ENCODE measurements around the gene PHACTR2.
"Not testable (repeated sequence)": the region's sequence is repeated elsewhere in the genome, so short reads cannot be mapped to it uniquely, and the experiment has no call there.

Gene PHACTR2

DNA sequence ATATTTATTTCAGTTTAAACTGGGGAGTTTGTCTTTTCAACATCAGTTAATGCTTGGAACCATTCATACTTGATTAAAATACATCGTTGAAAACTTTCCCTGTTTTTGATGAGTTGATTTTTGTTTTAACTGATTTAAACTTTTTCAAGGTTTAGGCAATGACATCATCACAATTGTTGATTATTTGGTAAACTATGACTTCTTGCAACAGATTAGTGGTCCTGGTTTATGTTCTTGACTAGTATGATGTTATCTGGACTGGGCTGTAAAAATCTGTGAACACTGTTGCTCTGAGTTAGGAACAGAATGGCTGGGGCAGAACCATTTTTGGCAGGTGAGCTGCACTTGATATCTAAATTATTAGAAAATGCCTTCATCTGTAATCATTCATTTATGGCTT lies 186.5 kb downstream of the PHACTR2 start, which contains the start of gene ZC2HC1B:
ZC2HC1B (plus strand) TSS at position 241 of the 400 bp plus-strand sequence; CDS start at position 307, 66 bp downstream.
- Histone ChIP-seq H2AK5ac (ENCODE audit: low read length) (no peak within 1 kb of the TSS), H4K12ac (ENCODE audit: low read depth, low read length) (no peak within 1 kb of the TSS), H3K79me2 (ENCODE audit: control insufficient read depth, insufficient read depth, low read length, poor library complexity) (no peaks in the 10 kb centered on the region), H3K79me1 (ENCODE audit: low read length) (no peaks in the 10 kb centered on the region), H2BK120ac (ENCODE audit: insufficient read depth, low read length, poor library complexity) (no peak within 1 kb of the TSS), H3K9me3 (ENCODE audit: insufficient read depth, low read depth, low read length) (no peaks in the 10 kb centered on the region), H4K8ac (ENCODE audit: low read depth, low read length) (no peak within 1 kb of the TSS), H3K4me2 (ENCODE audit: low read length) (no peak within 1 kb of the TSS), H3K4ac (ENCODE audit: low read depth, low read length) (no peak within 1 kb of the TSS), H3K9ac (ENCODE audit: low read length) (no peak within 1 kb of the TSS), H2BK12ac (ENCODE audit: low read length) (no peak within 1 kb of the TSS), H3K23ac (ENCODE audit: low read length) (no peak within 1 kb of the TSS), H3K14ac (ENCODE audit: low read length) (no peak within 1 kb of the TSS), H4K91ac (ENCODE audit: low read depth, low read length) (no peak within 1 kb of the TSS), H3K4me1 (ENCODE audit: control insufficient read depth in 1 of 2, insufficient read depth in 2 of 2, low read length in 2 of 2) (no peaks in the 10 kb centered on the region), H3K27me3 (ENCODE audit: insufficient read depth, low read length) (no peaks in the 10 kb centered on the region), H2AFZ (ENCODE audit: insufficient read depth, low read length, poor library complexity) (no peak within 1 kb of the TSS), H3K4me3 (ENCODE audit: low read depth, low read length) (no peak within 1 kb of the TSS), H3K27ac (ENCODE audit: low read depth, low read length) (no peak within 1 kb of the TSS), H3K36me3 (ENCODE audit: control insufficient read depth in 1 of 2, insufficient read depth in 2 of 2, low read length in 2 of 2) (peaks cover 1 to 13% of the 10 kb centered on the region in 2 experiments), H2BK5ac (ENCODE audit: low read depth, low read length, poor library complexity) (no peak within 1 kb of the TSS), H3K18ac (ENCODE audit: low read length) (no peak within 1 kb of the TSS)
- no peak for DNase-seq
- no CpG with 5 or more reads among the region's 1 CpG for WGBS (ENCODE audit: extremely low coverage, insufficient coverage, insufficient read length)

DNA sequence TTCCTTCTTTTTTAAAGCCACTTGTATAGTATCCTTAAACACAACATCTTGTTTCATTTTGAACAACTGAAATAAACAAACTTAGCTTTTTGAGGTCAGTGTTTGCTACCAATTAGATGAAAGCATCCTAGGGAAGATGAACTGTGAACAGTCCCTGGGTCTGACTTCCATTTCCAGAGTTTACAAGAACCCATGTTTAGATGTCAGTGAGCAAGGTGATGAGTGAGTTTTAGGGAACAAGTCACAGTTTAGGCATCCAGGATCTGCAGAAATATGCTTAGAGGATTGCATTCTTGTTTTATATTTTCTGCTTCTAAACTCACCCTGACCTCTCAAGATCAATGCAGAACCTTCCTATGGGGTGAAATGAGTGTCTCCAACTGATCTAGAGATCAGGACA lies 189.5 kb downstream of the PHACTR2 start:
- H4K91ac ChIP-seq (ENCODE audit: low read depth, low read length) = no peak overlapping the region
- no peaks in the 10 kb centered on the region for H3K79me2 ChIP-seq (ENCODE audit: control insufficient read depth, insufficient read depth, low read length, poor library complexity)
- H2BK5ac ChIP-seq (ENCODE audit: low read depth, low read length, poor library complexity) = no peak overlapping the region
- no peak overlapping the region for H4K8ac ChIP-seq (ENCODE audit: low read depth, low read length)
- no peak overlapping the region for H3K4ac ChIP-seq (ENCODE audit: low read depth, low read length)
- no peak overlapping the region for H3K23ac ChIP-seq (ENCODE audit: low read length)
- peaks cover 0 to 8% of the 10 kb centered on the region in 2 experiments for H3K36me3 ChIP-seq (ENCODE audit: control insufficient read depth in 1 of 2, insufficient read depth in 2 of 2, low read length in 2 of 2)
- H3K4me3 ChIP-seq (ENCODE audit: low read depth, low read length) = no peak overlapping the region
- no peak overlapping the region for H3K27ac ChIP-seq (ENCODE audit: low read depth, low read length)
- no peak overlapping the region for H2BK120ac ChIP-seq (ENCODE audit: insufficient read depth, low read length, poor library complexity)
- DNase-seq = no peak
- H3K18ac ChIP-seq (ENCODE audit: low read length) = no peak overlapping the region
- H2AK5ac ChIP-seq (ENCODE audit: low read length) = no peak overlapping the region
- no peaks in the 10 kb centered on the region for H3K27me3 ChIP-seq (ENCODE audit: insufficient read depth, low read length)
- H3K4me1 ChIP-seq (ENCODE audit: control insufficient read depth in 1 of 2, insufficient read depth in 2 of 2, low read length in 2 of 2) = no peaks in the 10 kb centered on the region
- H3K4me2 ChIP-seq (ENCODE audit: low read length) = no peak overlapping the region
- H3K14ac ChIP-seq (ENCODE audit: low read length) = no peak overlapping the region
- H2BK12ac ChIP-seq (ENCODE audit: low read length) = no peak overlapping the region
- H2AFZ ChIP-seq (ENCODE audit: insufficient read depth, low read length, poor library complexity) = no peak overlapping the region
- no peaks in the 10 kb centered on the region for H3K79me1 ChIP-seq (ENCODE audit: low read length)
- H3K9me3 ChIP-seq (ENCODE audit: insufficient read depth, low read depth, low read length) = no peaks in the 10 kb centered on the region
- no peak overlapping the region for H4K12ac ChIP-seq (ENCODE audit: low read depth, low read length)
- no peak overlapping the region for H3K9ac ChIP-seq (ENCODE audit: low read length)

DNA sequence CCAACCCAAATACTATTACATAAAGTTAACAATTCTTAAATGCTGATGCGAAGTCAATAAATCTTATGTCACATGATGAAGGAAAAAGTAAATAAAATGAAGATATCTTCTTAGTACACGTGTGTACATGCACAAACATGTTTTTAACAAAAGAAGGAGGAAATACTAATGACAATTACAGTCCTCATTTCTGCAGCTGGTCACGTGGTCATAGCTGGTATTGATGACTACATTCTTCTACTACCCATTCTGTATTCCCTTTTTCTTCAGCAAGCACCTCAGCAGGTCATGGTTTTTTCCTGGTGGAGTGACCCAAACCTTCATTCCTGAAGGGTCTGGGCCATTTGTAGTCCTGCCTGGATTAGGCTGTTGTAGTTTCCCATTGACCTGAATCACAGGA lies 191.0 kb downstream of the PHACTR2 start:
- WGBS (ENCODE audit: extremely low coverage, insufficient coverage, insufficient read length) = no CpG with 5 or more reads among the region's 3 CpGs
- H4K91ac ChIP-seq (ENCODE audit: low read depth, low read length); H3K14ac ChIP-seq (ENCODE audit: low read length); H3K9ac ChIP-seq (ENCODE audit: low read length); H3K4ac ChIP-seq (ENCODE audit: low read depth, low read length); H3K4me3 ChIP-seq (ENCODE audit: low read depth, low read length); H2BK12ac ChIP-seq (ENCODE audit: low read length); H3K4me2 ChIP-seq (ENCODE audit: low read length); H4K12ac ChIP-seq (ENCODE audit: low read depth, low read length); H2BK120ac ChIP-seq (ENCODE audit: insufficient read depth, low read length, poor library complexity); DNase-seq; H2AK5ac ChIP-seq (ENCODE audit: low read length); H3K79me2 ChIP-seq (ENCODE audit: control insufficient read depth, insufficient read depth, low read length, poor library complexity); H3K18ac ChIP-seq (ENCODE audit: low read length); H3K9me3 ChIP-seq (ENCODE audit: insufficient read depth, low read depth, low read length); H2AFZ ChIP-seq (ENCODE audit: insufficient read depth, low read length, poor library complexity); H3K27ac ChIP-seq (ENCODE audit: low read depth, low read length); H2BK5ac ChIP-seq (ENCODE audit: low read depth, low read length, poor library complexity); H3K79me1 ChIP-seq (ENCODE audit: low read length); H3K27me3 ChIP-seq (ENCODE audit: insufficient read depth, low read length); H4K8ac ChIP-seq (ENCODE audit: low read depth, low read length); H3K36me3 ChIP-seq (ENCODE audit: control insufficient read depth in 1 of 2, insufficient read depth in 2 of 2, low read length in 2 of 2); H3K23ac ChIP-seq (ENCODE audit: low read length); H3K4me1 ChIP-seq (ENCODE audit: control insufficient read depth in 1 of 2, insufficient read depth in 2 of 2, low read length in 2 of 2): not testable (repeated sequence)

DNA sequence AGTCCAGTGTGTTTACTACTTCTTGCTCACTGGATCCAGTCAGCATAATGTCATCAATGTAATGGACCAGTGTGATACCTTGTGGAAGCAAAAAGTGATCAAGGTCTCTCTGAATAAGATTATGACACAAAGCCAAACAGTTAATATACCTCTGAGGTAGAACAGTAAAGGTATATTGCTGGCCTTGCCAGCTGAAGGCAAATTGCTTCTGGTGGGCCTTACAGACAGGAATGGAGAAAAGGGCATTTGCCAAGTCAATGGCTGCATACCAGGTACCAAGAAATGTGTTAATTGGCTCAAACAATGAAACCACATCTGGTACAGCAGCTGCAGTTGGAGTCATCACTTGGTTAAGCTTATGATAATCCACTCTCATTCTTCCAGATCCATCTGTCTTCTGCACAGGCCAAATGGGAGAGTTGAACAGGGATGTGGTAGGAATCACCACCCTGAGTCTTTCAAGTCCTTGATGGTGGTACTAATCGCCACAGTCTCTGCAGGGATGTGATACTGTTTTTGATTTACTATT lies 193.5 kb downstream of the PHACTR2 start:
- not testable (repeated sequence) for H2AK5ac ChIP-seq (ENCODE audit: low read length); H2AFZ ChIP-seq (ENCODE audit: insufficient read depth, low read length, poor library complexity); H3K4me2 ChIP-seq (ENCODE audit: low read length); DNase-seq; H3K9me3 ChIP-seq (ENCODE audit: insufficient read depth, low read depth, low read length); H3K4me1 ChIP-seq (ENCODE audit: control insufficient read depth in 1 of 2, insufficient read depth in 2 of 2, low read length in 2 of 2); H3K79me2 ChIP-seq (ENCODE audit: control insufficient read depth, insufficient read depth, low read length, poor library complexity); H2BK120ac ChIP-seq (ENCODE audit: insufficient read depth, low read length, poor library complexity); H3K4ac ChIP-seq (ENCODE audit: low read depth, low read length); H4K8ac ChIP-seq (ENCODE audit: low read depth, low read length); H3K27ac ChIP-seq (ENCODE audit: low read depth, low read length); H2BK5ac ChIP-seq (ENCODE audit: low read depth, low read length, poor library complexity); H3K9ac ChIP-seq (ENCODE audit: low read length); H4K12ac ChIP-seq (ENCODE audit: low read depth, low read length); H3K18ac ChIP-seq (ENCODE audit: low read length); H3K4me3 ChIP-seq (ENCODE audit: low read depth, low read length); H3K79me1 ChIP-seq (ENCODE audit: low read length); H3K23ac ChIP-seq (ENCODE audit: low read length); H3K14ac ChIP-seq (ENCODE audit: low read length); H3K36me3 ChIP-seq (ENCODE audit: control insufficient read depth in 1 of 2, insufficient read depth in 2 of 2, low read length in 2 of 2); H2BK12ac ChIP-seq (ENCODE audit: low read length); H4K91ac ChIP-seq (ENCODE audit: low read depth, low read length); H3K27me3 ChIP-seq (ENCODE audit: insufficient read depth, low read length)
- WGBS (ENCODE audit: extremely low coverage, insufficient coverage, insufficient read length) = no CpG with 5 or more reads among the region's 1 CpG

Data from trophoblast cell (in vitro differentiated cells and primary cell).